22Rv1 (cell line): ENCODE data around the gene ZCCHC7.

Experiments
- CTCF ChIP-seq: fragments of 450-650 bp; IDR thresholded peaks from 2 replicates; pipeline ENCODE4 v1.5.1; 2017; ENCODE audit warnings: mild to moderate bottlenecking
- ZFX ChIP-seq: fragments of 450-650 bp; IDR thresholded peaks from 2 replicates; pipeline ENCODE4 v1.6.1; 2017; ENCODE audit warnings: antibody characterized with exemption, borderline replicate concordance

GRCh38 chr9:37336150-37336549 lies 215.8 kb downstream of the ZCCHC7 start:
- no peak for TF ChIP-seq CTCF
- no peak for TF ChIP-seq ZFX
